ENCODE results near the gene SPINDOC. TPM values are rescaled to one million over a fixed set of nuclear protein-coding genes. Genes with fewer than 3 reads are reported as not detected.

The SPINDOC gene
- total and polyA plus RNA-seq, 2 donors, result 11.7 to 17.5 TPM

DNA sequence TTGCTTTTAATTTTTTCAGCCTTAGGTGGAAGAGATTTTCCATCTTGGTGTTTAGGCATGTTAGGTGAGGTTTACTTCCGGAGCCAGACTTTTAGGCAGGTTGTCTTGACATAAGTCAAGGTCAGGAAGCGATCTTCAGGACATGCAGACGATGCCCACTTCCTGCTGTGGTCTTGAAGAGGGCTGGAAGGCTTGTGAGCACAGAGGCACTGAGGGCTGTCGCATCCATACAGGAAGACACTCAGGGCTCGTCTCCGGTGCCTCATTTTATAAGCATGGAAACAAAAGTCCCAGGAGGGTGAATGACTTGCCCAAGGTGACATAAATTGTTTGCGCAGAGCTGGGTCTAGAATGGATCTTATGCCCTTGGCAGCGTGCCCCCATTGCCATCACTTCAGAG lies 56.4 kb downstream of the SPINDOC start:
- no peak overlapping the region for H3K4me3 ChIP-seq (ENCODE audit: low read length in 2 of 2)
- peak overlapping the region; percentile 6 to 31 for H3K27ac ChIP-seq (ENCODE audit: low read depth in 1 of 2, low read length in 1 of 2)
- H3K4me1 ChIP-seq (ENCODE audit: control insufficient read depth in 2 of 2, insufficient read depth in 2 of 2, low read length in 2 of 2), result peaks cover 39 to 69% of the 10 kb centered on the region in 2 donors
- peaks cover 0 to 4% of the 10 kb centered on the region in 2 donors for H3K9me3 ChIP-seq (ENCODE audit: control insufficient read depth in 2 of 2, insufficient read depth in 1 of 2, low read length in 1 of 2)
- WGBS, result 26% methylated on average over 8 of the region's 8 CpGs
- H3K36me3 ChIP-seq (ENCODE audit: control insufficient read depth in 2 of 2, insufficient read depth in 2 of 2, low read length in 1 of 2), result peaks cover 10 to 25% of the 10 kb centered on the region in 2 donors
- no peaks in the 10 kb centered on the region for H3K27me3 ChIP-seq (ENCODE audit: control insufficient read depth in 2 of 2, insufficient read depth in 1 of 2, low read length in 1 of 2)
- peak in 4 of 9 donors; percentile 33 to 75 (median 52) for DNase-seq (ENCODE audit: low read depth in 6 of 9, low spot score in 9 of 9)

DNA sequence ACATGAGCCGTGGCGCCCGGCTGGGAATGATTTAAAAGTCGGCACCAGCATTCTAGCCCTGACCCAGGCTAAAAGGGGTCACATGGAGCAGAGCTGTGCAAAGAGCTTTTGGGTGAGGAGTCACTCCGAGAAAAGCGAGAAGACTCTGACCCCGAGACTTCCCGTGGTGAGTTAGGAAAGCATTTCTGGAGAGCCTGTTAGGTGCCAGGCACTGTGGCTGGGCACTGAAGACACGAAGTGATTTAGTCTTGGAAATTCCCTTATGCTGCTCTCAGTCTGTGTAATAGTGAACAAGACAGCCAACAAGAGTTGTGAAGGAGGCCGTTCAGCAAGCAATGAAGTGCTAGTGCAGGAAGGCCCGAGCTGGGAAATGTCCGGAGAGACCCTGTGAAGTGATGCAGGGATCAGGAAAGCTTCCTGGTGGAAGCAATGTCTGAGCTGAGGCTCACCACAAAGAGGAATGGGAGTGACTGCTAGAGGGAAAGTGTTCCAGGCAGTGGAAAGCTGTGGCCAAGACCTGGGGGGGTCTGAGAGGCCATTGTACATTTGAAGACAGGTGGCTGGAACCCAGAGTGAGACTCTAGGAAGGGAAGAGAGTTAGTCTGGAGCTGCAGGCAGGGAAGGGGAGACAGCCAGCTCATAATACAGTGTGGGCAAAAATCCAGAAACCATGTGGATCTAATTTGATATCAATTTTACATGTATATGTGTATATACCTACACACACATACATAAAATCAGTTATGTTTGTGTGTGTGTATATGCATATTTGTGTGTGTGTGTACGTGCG lies 57.3 kb downstream of the SPINDOC start:
- peak overlapping the region; percentile 20 to 62 for H3K27ac ChIP-seq (ENCODE audit: low read depth in 1 of 2, low read length in 1 of 2)
- H3K27me3 ChIP-seq (ENCODE audit: control insufficient read depth in 2 of 2, insufficient read depth in 1 of 2, low read length in 1 of 2), result no peaks in the 10 kb centered on the region
- DNase-seq (ENCODE audit: low read depth in 6 of 9, low spot score in 9 of 9), result no peak
- no peak overlapping the region for H3K4me3 ChIP-seq (ENCODE audit: low read length in 2 of 2)
- peaks cover 31 to 63% of the 10 kb centered on the region in 2 donors for H3K4me1 ChIP-seq (ENCODE audit: control insufficient read depth in 2 of 2, insufficient read depth in 2 of 2, low read length in 2 of 2)
- H3K9me3 ChIP-seq (ENCODE audit: control insufficient read depth in 2 of 2, insufficient read depth in 1 of 2, low read length in 1 of 2), result peaks cover 0 to 4% of the 10 kb centered on the region in 2 donors
- peaks cover 8 to 24% of the 10 kb centered on the region in 2 donors for H3K36me3 ChIP-seq (ENCODE audit: control insufficient read depth in 2 of 2, insufficient read depth in 2 of 2, low read length in 1 of 2)
- WGBS, result 95% methylated on average over 14 of the region's 14 CpGs

DNA sequence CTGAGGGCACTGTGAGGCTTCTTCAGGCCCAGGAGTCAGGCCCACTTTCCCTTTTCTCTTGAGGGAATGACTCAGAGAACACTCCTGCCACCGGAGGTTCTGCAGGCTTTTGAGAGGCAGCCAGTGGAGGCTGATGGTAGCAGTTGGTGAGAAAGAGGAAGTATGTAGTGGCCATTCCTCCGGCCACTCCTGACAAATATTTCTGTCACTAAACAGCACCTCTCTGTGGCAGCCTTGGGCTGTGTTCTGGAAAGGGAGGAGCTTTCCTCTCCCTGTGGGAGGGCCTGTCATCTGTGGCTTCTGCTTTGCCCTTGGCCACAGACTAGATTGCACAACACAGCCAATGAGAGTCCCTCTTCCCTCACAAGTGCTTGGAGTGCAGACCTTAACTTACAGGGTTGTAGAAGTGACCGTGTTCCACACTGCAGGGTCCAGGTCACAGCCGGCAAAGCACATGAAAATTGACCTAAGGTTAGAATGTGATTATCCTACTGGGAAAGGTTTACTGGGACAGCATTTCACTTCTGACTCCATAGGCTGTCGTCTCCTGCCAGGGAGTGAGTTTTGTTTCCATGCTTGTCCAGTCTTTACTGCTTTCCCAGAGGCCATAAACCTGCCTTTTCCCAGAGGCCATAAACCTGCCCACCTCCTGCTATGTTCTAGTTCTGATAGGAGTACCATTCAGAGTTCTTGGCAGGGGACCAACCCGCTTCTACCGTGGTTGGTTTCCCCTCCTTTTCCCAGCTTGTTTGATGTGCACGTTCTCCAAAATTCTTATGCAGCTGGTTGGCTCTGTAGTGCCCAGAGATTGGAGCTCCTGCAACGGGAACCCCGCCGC lies 58.9 kb downstream of the SPINDOC start:
- Histone ChIP-seq H3K27ac (ENCODE audit: low read depth in 1 of 2, low read length in 1 of 2) (no peak overlapping the region), H3K4me1 (ENCODE audit: control insufficient read depth in 2 of 2, insufficient read depth in 2 of 2, low read length in 2 of 2) (peaks cover 28 to 56% of the 10 kb centered on the region in 2 donors), H3K36me3 (ENCODE audit: control insufficient read depth in 2 of 2, insufficient read depth in 2 of 2, low read length in 1 of 2) (peaks cover 12 to 26% of the 10 kb centered on the region in 2 donors), H3K9me3 (ENCODE audit: control insufficient read depth in 2 of 2, insufficient read depth in 1 of 2, low read length in 1 of 2) (peaks cover 0 to 4% of the 10 kb centered on the region in 2 donors), H3K4me3 (ENCODE audit: low read length in 2 of 2) (no peak overlapping the region), H3K27me3 (ENCODE audit: control insufficient read depth in 2 of 2, insufficient read depth in 1 of 2, low read length in 1 of 2) (no peaks in the 10 kb centered on the region)
- DNase-seq (ENCODE audit: low read depth in 6 of 9, low spot score in 9 of 9), result peak in 2 of 9 donors; percentile 21 to 62
- WGBS, result 25% methylated on average over 11 of the region's 11 CpGs

DNA sequence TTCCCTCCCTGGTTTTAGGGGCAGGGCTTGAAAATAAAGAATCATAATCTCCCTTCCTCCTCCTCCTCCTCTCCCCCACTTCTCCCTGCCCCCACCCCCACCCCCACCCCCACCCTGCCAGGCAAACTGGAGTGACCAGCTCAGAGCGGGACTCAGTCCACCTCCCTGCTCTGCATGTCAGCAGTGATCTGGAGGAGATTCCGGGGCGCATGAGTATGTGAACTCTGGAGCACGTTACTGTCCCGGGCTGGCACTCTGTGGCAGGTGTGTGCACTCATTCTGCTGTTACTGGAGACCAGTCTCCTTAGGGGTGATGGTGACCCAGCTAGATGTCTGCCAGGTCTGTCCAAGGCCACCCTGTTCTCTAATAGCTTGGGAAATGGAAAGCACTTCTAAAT lies 59.5 kb downstream of the SPINDOC start:
- WGBS, result 91% methylated on average over 5 of the region's 5 CpGs
- peaks cover 0 to 4% of the 10 kb centered on the region in 2 donors for H3K9me3 ChIP-seq (ENCODE audit: control insufficient read depth in 2 of 2, insufficient read depth in 1 of 2, low read length in 1 of 2)
- no peak overlapping the region for H3K4me3 ChIP-seq (ENCODE audit: low read length in 2 of 2)
- peaks cover 26 to 57% of the 10 kb centered on the region in 2 donors for H3K4me1 ChIP-seq (ENCODE audit: control insufficient read depth in 2 of 2, insufficient read depth in 2 of 2, low read length in 2 of 2)
- no peak for DNase-seq (ENCODE audit: low read depth in 6 of 9, low spot score in 9 of 9)
- peaks cover 12 to 22% of the 10 kb centered on the region in 2 donors for H3K36me3 ChIP-seq (ENCODE audit: control insufficient read depth in 2 of 2, insufficient read depth in 2 of 2, low read length in 1 of 2)
- H3K27me3 ChIP-seq (ENCODE audit: control insufficient read depth in 2 of 2, insufficient read depth in 1 of 2, low read length in 1 of 2), result no peaks in the 10 kb centered on the region
- no peak overlapping the region for H3K27ac ChIP-seq (ENCODE audit: low read depth in 1 of 2, low read length in 1 of 2)

DNA sequence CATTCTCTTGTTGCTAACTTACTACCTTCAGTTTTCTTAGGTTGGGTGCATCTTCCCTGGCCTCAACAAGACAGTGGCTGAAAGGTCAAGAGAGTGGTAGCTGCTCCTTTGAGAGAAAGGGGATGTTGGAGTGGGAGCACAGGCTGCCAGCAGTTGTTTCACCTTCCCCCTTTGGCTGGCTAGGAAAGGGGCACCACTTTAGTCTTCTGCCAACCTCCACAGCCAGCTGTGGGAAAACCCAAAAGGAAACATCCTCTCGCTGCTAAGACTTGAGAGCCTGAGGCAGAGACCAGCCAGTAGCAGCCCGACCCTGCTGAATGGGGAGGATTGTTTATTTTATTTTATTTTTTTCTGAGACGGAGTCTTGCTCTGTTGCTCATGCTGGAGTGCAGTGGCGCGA lies 60.1 kb downstream of the SPINDOC start:
- Histone ChIP-seq H3K4me3 (ENCODE audit: low read length in 2 of 2) (no peak overlapping the region), H3K4me1 (ENCODE audit: control insufficient read depth in 2 of 2, insufficient read depth in 2 of 2, low read length in 2 of 2) (peaks cover 23 to 58% of the 10 kb centered on the region in 2 donors), H3K27ac (ENCODE audit: low read depth in 1 of 2, low read length in 1 of 2) (no peak overlapping the region), H3K27me3 (ENCODE audit: control insufficient read depth in 2 of 2, insufficient read depth in 1 of 2, low read length in 1 of 2) (no peaks in the 10 kb centered on the region), H3K36me3 (ENCODE audit: control insufficient read depth in 2 of 2, insufficient read depth in 2 of 2, low read length in 1 of 2) (peaks cover 12 to 19% of the 10 kb centered on the region in 2 donors), H3K9me3 (ENCODE audit: control insufficient read depth in 2 of 2, insufficient read depth in 1 of 2, low read length in 1 of 2) (peaks cover 0 to 4% of the 10 kb centered on the region in 2 donors)
- DNase-seq (ENCODE audit: low read depth in 6 of 9, low spot score in 9 of 9), result no peak
- 80% methylated on average over 5 of the region's 5 CpGs for WGBS

DNA sequence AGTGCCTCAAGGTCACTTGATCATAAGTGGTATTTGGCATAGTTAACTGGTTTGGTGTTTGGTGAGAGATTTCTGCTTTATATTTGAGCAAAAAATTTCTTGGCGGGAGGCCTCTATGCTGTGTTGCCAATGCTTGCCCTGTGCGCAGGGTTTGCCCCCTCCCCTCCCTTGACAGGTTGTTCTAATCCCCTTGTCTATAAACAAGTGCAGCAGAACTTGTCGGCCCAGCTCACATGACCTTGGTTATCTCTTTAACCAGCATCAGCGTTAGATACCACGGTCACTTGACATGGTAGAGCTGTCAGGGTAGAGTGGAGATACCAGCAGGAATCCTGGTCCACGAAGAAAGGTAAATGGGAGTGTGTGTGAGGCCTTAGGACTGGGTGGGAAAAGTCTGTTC lies 61.3 kb downstream of the SPINDOC start:
- H3K4me3 ChIP-seq (ENCODE audit: low read length in 2 of 2), result no peak overlapping the region
- WGBS, result 94% methylated on average over 6 of the region's 6 CpGs
- H3K27ac ChIP-seq (ENCODE audit: low read depth in 1 of 2, low read length in 1 of 2), result no peak overlapping the region
- no peak for DNase-seq (ENCODE audit: low read depth in 6 of 9, low spot score in 9 of 9)
- no peaks in the 10 kb centered on the region for H3K27me3 ChIP-seq (ENCODE audit: control insufficient read depth in 2 of 2, insufficient read depth in 1 of 2, low read length in 1 of 2)
- H3K36me3 ChIP-seq (ENCODE audit: control insufficient read depth in 2 of 2, insufficient read depth in 2 of 2, low read length in 1 of 2), result peaks cover 12 to 16% of the 10 kb centered on the region in 2 donors
- peaks cover 12 to 52% of the 10 kb centered on the region in 2 donors for H3K4me1 ChIP-seq (ENCODE audit: control insufficient read depth in 2 of 2, insufficient read depth in 2 of 2, low read length in 2 of 2)
- H3K9me3 ChIP-seq (ENCODE audit: control insufficient read depth in 2 of 2, insufficient read depth in 1 of 2, low read length in 1 of 2), result peaks cover 0 to 4% of the 10 kb centered on the region in 2 donors

DNA sequence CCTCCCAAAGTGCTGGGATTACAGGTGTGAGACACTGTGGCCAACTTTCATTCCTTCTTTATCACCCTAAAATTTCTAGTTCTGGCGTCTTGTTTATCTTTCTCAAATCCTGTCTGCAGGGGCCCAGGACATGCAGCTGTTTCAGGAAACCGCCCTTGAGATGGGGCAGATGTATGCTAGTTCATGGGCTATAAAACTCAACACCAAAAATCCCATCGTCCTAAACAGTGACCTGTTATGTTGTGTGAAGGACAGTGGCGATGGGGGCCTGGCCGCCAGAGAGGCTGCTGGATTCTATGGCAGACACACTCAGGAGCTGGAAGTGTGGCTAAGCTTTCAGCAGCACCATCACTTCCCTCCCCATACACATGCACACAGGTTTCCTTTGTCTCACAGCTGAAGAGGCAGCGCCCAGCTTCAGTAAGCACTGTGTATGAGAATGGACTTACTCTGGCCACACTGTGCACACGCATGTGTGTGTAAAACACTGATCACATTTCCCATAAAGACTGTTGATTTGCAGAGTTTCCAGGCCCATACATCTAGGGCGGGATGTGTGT lies 62.3 kb downstream of the SPINDOC start:
- Histone ChIP-seq H3K4me3 (ENCODE audit: low read length in 2 of 2) (no peak overlapping the region), H3K9me3 (ENCODE audit: control insufficient read depth in 2 of 2, insufficient read depth in 1 of 2, low read length in 1 of 2) (peaks cover 0 to 4% of the 10 kb centered on the region in 2 donors), H3K36me3 (ENCODE audit: control insufficient read depth in 2 of 2, insufficient read depth in 2 of 2, low read length in 1 of 2) (peaks cover 8 to 16% of the 10 kb centered on the region in 2 donors), H3K27me3 (ENCODE audit: control insufficient read depth in 2 of 2, insufficient read depth in 1 of 2, low read length in 1 of 2) (no peaks in the 10 kb centered on the region), H3K27ac (ENCODE audit: low read depth in 1 of 2, low read length in 1 of 2) (no peak overlapping the region), H3K4me1 (ENCODE audit: control insufficient read depth in 2 of 2, insufficient read depth in 2 of 2, low read length in 2 of 2) (peaks cover 7 to 51% of the 10 kb centered on the region in 2 donors)
- WGBS, result 98% methylated on average over 8 of the region's 8 CpGs
- no peak for DNase-seq (ENCODE audit: low read depth in 6 of 9, low spot score in 9 of 9)

DNA sequence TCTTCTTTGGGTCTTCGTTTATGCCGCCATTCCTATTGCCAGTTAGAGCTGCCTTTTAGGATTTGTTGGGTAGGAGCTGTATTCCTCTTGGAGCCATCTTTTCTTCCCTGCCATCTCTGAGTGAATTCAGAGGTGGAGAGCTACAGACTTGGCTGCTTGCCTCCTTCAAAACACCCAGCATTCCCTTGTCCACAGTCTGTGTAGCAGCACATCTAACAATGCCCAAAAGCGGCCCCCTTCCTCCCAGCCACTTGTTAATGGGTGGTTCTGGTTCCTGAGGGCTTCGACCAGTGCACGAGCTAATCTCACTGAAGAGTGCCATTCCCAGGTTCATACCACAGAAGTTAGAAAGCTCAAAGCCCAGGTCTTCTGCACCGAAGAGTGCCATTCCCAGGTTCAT lies 63.4 kb downstream of the SPINDOC start:
- H3K27me3 ChIP-seq (ENCODE audit: control insufficient read depth in 2 of 2, insufficient read depth in 1 of 2, low read length in 1 of 2), result no peaks in the 10 kb centered on the region
- H3K9me3 ChIP-seq (ENCODE audit: control insufficient read depth in 2 of 2, insufficient read depth in 1 of 2, low read length in 1 of 2), result no peaks in the 10 kb centered on the region
- no peak for DNase-seq (ENCODE audit: low read depth in 6 of 9, low spot score in 9 of 9)
- no peak overlapping the region for H3K27ac ChIP-seq (ENCODE audit: low read depth in 1 of 2, low read length in 1 of 2)
- no peak overlapping the region for H3K4me3 ChIP-seq (ENCODE audit: low read length in 2 of 2)
- H3K4me1 ChIP-seq (ENCODE audit: control insufficient read depth in 2 of 2, insufficient read depth in 2 of 2, low read length in 2 of 2), result peaks cover 7 to 58% of the 10 kb centered on the region in 2 donors
- WGBS, result 88% methylated on average over 6 of the region's 6 CpGs
- H3K36me3 ChIP-seq (ENCODE audit: control insufficient read depth in 2 of 2, insufficient read depth in 2 of 2, low read length in 1 of 2), result peaks cover 8 to 16% of the 10 kb centered on the region in 2 donors
